DOHH2 (cell line): ENCODE measurements around the gene SLC16A4.
"Not testable (repeated sequence)": the region's sequence is repeated elsewhere in the genome, so short reads cannot be mapped to it uniquely, and the experiment has no call there.

Experiments
- H3F3A ChIP-seq: fragments of 200-600 bp; sonication (generic), shearing (Covaris generic); 2 replicates; pipeline ENCODE4 v1.6.0; 2016; ENCODE audit warnings: antibody characterized with exemption, mild to moderate bottlenecking; ENCODE audit not compliant: control insufficient read depth, insufficient read depth
- H3K27ac ChIP-seq: fragments of 200-600 bp; sonication (generic); 2 replicates; pipeline ENCODE4 v1.5.1; 2014; ENCODE audit warnings: low read depth, mild to moderate bottlenecking, low read length, moderate library complexity
- H3K27me3 ChIP-seq: fragments of 200-600 bp; sonication (generic); 2 replicates; pipeline ENCODE4 v1.6.1; 2014; ENCODE audit warnings: mild to moderate bottlenecking, low read length, mixed read lengths; ENCODE audit not compliant: control insufficient read depth
- H3K36me3 ChIP-seq: fragments of 200-600 bp; sonication (generic); 2 replicates; pipeline ENCODE4 v1.6.1; 2014; ENCODE audit warnings: mild to moderate bottlenecking, low read length, moderate library complexity, mixed read lengths; ENCODE audit not compliant: control insufficient read depth
- H3K4me1 ChIP-seq: fragments of 200-600 bp; sonication (generic); 2 replicates; pipeline ENCODE4 v1.6.1; 2014; ENCODE audit warnings: mild to moderate bottlenecking, low read length, mixed read lengths; ENCODE audit not compliant: control insufficient read depth
- H3K4me2 ChIP-seq: fragments of 200-600 bp; sonication (generic); 2 replicates; pipeline ENCODE4 v1.6.0; 2014; ENCODE audit warnings: mild to moderate bottlenecking, low read length, moderate library complexity
- H3K4me3 ChIP-seq: fragments of 200-600 bp; sonication (generic); 2 replicates; pipeline ENCODE4 v1.5.1; 2014; ENCODE audit warnings: mild to moderate bottlenecking, low read length, mixed read lengths
- H3K79me2 ChIP-seq: fragments of 200-600 bp; sonication (generic); 2 replicates; pipeline ENCODE4 v1.6.1; 2014; ENCODE audit warnings: mild to moderate bottlenecking, low read length, mixed read lengths; ENCODE audit not compliant: control insufficient read depth
- H3K9me2 ChIP-seq: fragments of 200-600 bp; sonication (generic); replicated peaks from 2 replicates; pipeline ENCODE4 v1.6.1; 2014; ENCODE audit warnings: mild to moderate bottlenecking, low read length, mixed read lengths; ENCODE audit not compliant: control insufficient read depth
- H3K9me3 ChIP-seq: fragments of 200-600 bp; sonication (generic); 2 replicates; pipeline ENCODE4 v1.6.1; 2014; ENCODE audit warnings: antibody characterized with exemption, low read length, mixed read lengths; ENCODE audit not compliant: control insufficient read depth, insufficient read depth
- H4K20me1 ChIP-seq: fragments of 200-600 bp; sonication (generic); 2 replicates; pipeline ENCODE4 v1.6.0; 2014; ENCODE audit warnings: low read depth, mild to moderate bottlenecking, antibody characterized with exemption, low read length, moderate library complexity; ENCODE audit not compliant: control insufficient read depth, insufficient read depth
- EZH2phosphoT487 ChIP-seq: fragments of 200-600 bp; sonication (generic); IDR thresholded peaks from 2 replicates; pipeline ENCODE4 v1.6.1; 2017; ENCODE audit warnings: borderline replicate concordance, mild to moderate bottlenecking, antibody characterized with exemption, low read length, moderate library complexity, mixed read lengths
- TF ChIP-seq, protein P1 (sequence below): fragments of 200-600 bp; sonication (generic); IDR thresholded peaks from one replicate; pipeline ENCODE4 v1.5.1; 2014; ENCODE audit warnings: antibody characterized with exemption, mild to moderate bottlenecking, low read depth, low read length; ENCODE audit not compliant: poor library complexity, severe bottlenecking

Gene SLC16A4

GRCh38 chr1:110390692-110391245 lies at the start of gene SLC16A4:
Gene SLC16A4 (minus strand): TSS chr1:110391026. CDS start chr1:110389323, 1,703 bp downstream.
- peaks cover 47% of the 10 kb centered on the region for H3K36me3 ChIP-seq
- TF ChIP-seq EZH2phosphoT487, result no peak
- TF ChIP-seq, protein P1, sequence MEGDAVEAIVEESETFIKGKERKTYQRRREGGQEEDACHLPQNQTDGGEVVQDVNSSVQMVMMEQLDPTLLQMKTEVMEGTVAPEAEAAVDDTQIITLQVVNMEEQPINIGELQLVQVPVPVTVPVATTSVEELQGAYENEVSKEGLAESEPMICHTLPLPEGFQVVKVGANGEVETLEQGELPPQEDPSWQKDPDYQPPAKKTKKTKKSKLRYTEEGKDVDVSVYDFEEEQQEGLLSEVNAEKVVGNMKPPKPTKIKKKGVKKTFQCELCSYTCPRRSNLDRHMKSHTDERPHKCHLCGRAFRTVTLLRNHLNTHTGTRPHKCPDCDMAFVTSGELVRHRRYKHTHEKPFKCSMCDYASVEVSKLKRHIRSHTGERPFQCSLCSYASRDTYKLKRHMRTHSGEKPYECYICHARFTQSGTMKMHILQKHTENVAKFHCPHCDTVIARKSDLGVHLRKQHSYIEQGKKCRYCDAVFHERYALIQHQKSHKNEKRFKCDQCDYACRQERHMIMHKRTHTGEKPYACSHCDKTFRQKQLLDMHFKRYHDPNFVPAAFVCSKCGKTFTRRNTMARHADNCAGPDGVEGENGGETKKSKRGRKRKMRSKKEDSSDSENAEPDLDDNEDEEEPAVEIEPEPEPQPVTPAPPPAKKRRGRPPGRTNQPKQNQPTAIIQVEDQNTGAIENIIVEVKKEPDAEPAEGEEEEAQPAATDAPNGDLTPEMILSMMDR, result no peak
- no peak within 1 kb of the TSS for H3K4me2 ChIP-seq
- no peak within 1 kb of the TSS for H3K4me3 ChIP-seq
- no peak within 1 kb of the TSS for H3K27ac ChIP-seq
- H3K9me3 ChIP-seq, result no peaks in the 10 kb centered on the region
- H3F3A ChIP-seq, result peaks cover 13% of the 10 kb centered on the region
- H3K27me3 ChIP-seq, result no peaks in the 10 kb centered on the region
- peaks cover 40% of the 10 kb centered on the region for H3K4me1 ChIP-seq
- peaks cover 4% of the 10 kb centered on the region; the same call in 1 of the 2 replicates for H3K79me2 ChIP-seq
- H3K9me2 ChIP-seq, result no peaks in the 10 kb centered on the region
- H4K20me1 ChIP-seq, result no peaks in the 10 kb centered on the region

DNA sequence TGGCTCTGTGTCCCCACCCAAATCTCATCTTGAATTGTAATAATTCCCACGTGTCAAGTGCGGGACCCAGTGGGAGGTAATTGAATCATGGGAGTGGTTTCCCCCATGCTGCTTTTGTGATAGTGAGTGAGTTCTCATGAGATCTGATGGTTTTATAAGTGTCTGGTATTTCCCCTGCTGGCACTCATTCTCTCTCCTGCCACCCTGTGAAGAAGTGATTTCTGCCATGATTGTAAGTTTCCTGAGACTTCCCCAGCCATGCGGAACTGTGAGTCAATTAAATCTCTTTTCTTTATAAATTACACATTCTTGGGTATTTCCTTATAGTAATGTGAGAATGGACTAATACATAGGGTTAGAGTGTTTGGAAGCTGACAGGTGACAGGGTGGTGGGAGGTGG lies 49.0 kb upstream of the SLC16A4 start:
- not testable (repeated sequence) for H3K4me2 ChIP-seq, H3F3A ChIP-seq, H3K36me3 ChIP-seq, H3K27me3 ChIP-seq, H3K4me1 ChIP-seq, H3K79me2 ChIP-seq, H3K9me2 ChIP-seq, H3K4me3 ChIP-seq, H3K27ac ChIP-seq, H4K20me1 ChIP-seq, H3K9me3 ChIP-seq

GRCh38 chr1:110438893-110439292 lies 48.1 kb upstream of the SLC16A4 start:
- H3F3A ChIP-seq, result no peaks in the 10 kb centered on the region
- no peaks in the 10 kb centered on the region for H3K9me3 ChIP-seq
- peaks cover 6% of the 10 kb centered on the region; the same call in 1 of the 2 replicates for H3K27me3 ChIP-seq
- no peak overlapping the region for H3K4me2 ChIP-seq
- no peaks in the 10 kb centered on the region for H3K4me1 ChIP-seq
- no peak overlapping the region for H3K4me3 ChIP-seq
- no peaks in the 10 kb centered on the region for H4K20me1 ChIP-seq
- TF ChIP-seq, protein P1, result no peak
- no peak for TF ChIP-seq EZH2phosphoT487
- H3K27ac ChIP-seq, result no peak overlapping the region
- H3K79me2 ChIP-seq, result no peaks in the 10 kb centered on the region
- H3K9me2 ChIP-seq, result no peaks in the 10 kb centered on the region
- no peaks in the 10 kb centered on the region for H3K36me3 ChIP-seq

DNA sequence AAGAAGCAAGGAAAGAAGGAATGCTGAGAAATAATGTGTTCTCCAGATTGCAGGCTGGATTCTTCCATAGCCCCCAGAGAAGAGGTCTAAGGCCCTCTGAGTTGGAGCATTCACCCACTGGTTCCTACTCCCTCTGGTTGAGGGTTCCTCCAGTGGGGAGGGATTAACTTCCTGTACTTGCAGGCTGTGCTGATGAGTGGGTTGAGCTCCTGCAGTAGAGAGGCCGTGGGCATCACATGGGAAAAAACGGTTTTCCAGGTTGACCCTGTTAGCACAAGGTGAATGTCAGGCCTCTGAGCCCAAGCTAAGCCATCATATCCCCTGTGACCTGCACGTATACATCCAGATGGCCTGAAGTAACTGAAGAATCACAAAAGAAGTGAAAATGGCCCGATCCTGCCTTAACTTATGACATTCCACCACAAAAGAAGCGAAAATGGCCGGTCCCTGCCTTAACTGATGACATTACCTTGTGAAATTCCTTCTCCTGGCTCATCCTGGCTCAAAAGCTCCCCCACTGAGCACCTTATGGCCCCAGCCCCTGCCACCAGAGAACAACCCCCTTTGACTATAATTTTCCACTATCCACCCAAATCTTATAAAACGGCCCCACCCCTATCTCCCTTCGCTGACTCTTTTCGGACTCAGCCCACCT lies 46.9 kb upstream of the SLC16A4 start:
- H3K9me2 ChIP-seq, H3K4me3 ChIP-seq, H3F3A ChIP-seq, H3K4me2 ChIP-seq, H3K79me2 ChIP-seq, H3K9me3 ChIP-seq, H3K36me3 ChIP-seq, H3K27me3 ChIP-seq, H3K4me1 ChIP-seq, H3K27ac ChIP-seq, H4K20me1 ChIP-seq: not testable (repeated sequence)
